Stimulated activated CD8-positive, alpha-beta memory T cell treated with anti-CD3 and anti-CD28 coated beads, Interleukin-15, amount 100 ng/mL, for 24 hours (primary cell): ENCODE data around the gene TBC1D13.
A peak's percentile ranks its signal among the peaks of the same experiment; 100 is the strongest.
"Not testable (repeated sequence)": the region's sequence is repeated elsewhere in the genome, so short reads cannot be mapped to it uniquely, and the experiment has no call there.

Experiments used
- DNase-seq: peaks from one replicate; pipeline ENCODE4 v3.0.0-alpha.2; 2020; ENCODE audit warnings: low read depth

Gene TBC1D13

GRCh38 chr9:128821584-128822406 lies 34.7 kb downstream of the TBC1D13 start:
- no peak for DNase-seq

- no peak for DNase-seq
Measured at GRCh38 chr9:128822407-128823042, 35.5 kb downstream of the TBC1D13 start.

- no peak for DNase-seq
Measured at GRCh38 chr9:128823362-128823902, 36.4 kb downstream of the TBC1D13 start.

- DNase-seq, result no peak
Measured at GRCh38 chr9:128823903-128824406, 36.9 kb downstream of the TBC1D13 start.

- no peak for DNase-seq
Measured at GRCh38 chr9:128824911-128825310, 37.9 kb downstream of the TBC1D13 start.

- no peak for DNase-seq
Measured at GRCh38 chr9:128825923-128826700, 39.1 kb downstream of the TBC1D13 start.

- no peak for DNase-seq
Measured at GRCh38 chr9:128828267-128828666, 41.2 kb downstream of the TBC1D13 start.

- no peak for DNase-seq
Measured at GRCh38 chr9:128828719-128829452, 41.8 kb downstream of the TBC1D13 start.

GRCh38 chr9:128829477-128830251 lies 42.6 kb downstream of the TBC1D13 start, which contains the start of gene SPOUT1:
TSS of gene SPOUT1 (minus strand) at chr9:128829794. CDS start at chr9:128829780, 14 bp downstream.
- DNase-seq, result peak; percentile 82

GRCh38 chr9:128833696-128834095 lies 46.6 kb downstream of the TBC1D13 start:
- DNase-seq, result no peak

- no peak for DNase-seq
Measured at GRCh38 chr9:128835246-128836210, 48.5 kb downstream of the TBC1D13 start.

GRCh38 chr9:128836509-128837145 lies 49.6 kb downstream of the TBC1D13 start:
- no peak for DNase-seq

- no peak for DNase-seq
Measured at GRCh38 chr9:128838338-128838737, 51.3 kb downstream of the TBC1D13 start.

- no peak for DNase-seq
Measured at GRCh38 chr9:128840524-128840923, 53.5 kb downstream of the TBC1D13 start.

- no peak for DNase-seq
Measured at GRCh38 chr9:128841694-128842492, 54.8 kb downstream of the TBC1D13 start.

- DNase-seq, result not testable (repeated sequence)
Measured at GRCh38 chr9:128843171-128843570, 56.1 kb downstream of the TBC1D13 start.

GRCh38 chr9:128845186-128845931 lies 58.3 kb downstream of the TBC1D13 start:
- DNase-seq, result no peak
